Renal pelvis (tissue), 4 donors: ENCODE measurements around the gene TPMT. TPM values are rescaled to one million over a fixed set of nuclear protein-coding genes. Genes with fewer than 3 reads are reported as not detected.
"Not testable (repeated sequence)": the region's sequence is repeated elsewhere in the genome, so short reads cannot be mapped to it uniquely, and the experiment has no call there.

Experiments
- DNase-seq: peaks from one replicate; pipeline ENCODE4 v3.0.0-alpha.2; 2013
- polyA plus RNA-seq, 3 donors: library from polyadenylated mRNA; unstranded; fragments of 120-200 nt; gene quantifications; one replicate each; pipeline ENCODE4 v1.2.1, GENCODE V29; 2013; ENCODE audit not compliant: insufficient read length in 3 of 3

Gene TPMT
- polyA plus RNA-seq, 3 donors: 21.7 to 27.2 (median 22.2) TPM

- no peak for DNase-seq
Observed at GRCh38 chr6:18165751-18166150, 10.9 kb upstream of the TPMT start.

- no peak for DNase-seq
Observed at GRCh38 chr6:18162401-18162800, 7.5 kb upstream of the TPMT start.

DNA sequence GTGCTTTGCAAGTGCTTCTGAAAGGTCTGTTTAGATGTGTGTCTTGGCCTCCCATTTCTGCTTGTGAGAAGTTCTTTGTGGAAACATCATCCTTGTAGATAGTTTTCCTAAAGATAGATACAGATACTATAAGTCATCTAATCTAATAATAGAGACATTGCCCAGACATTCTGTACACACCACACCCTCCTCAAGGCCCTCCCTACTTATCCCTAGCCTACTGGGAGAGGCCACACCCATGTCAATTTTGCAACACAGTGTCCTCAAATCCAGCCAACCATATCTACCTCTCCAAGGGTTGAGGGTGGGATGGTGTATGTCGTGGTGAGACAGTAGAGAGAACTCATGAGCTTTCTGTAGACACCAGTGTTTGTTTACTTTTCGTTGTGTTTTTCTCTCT, 6.6 kb upstream of the TPMT start:
- no peak for DNase-seq

GRCh38 chr6:18160911-18161310, 6.0 kb upstream of the TPMT start:
- no peak for DNase-seq

- DNase-seq: peak; percentile 54
Observed at GRCh38 chr6:18155864-18156421, 1.1 kb upstream of the TPMT start.

- peak; percentile 98 for DNase-seq
Observed at GRCh38 chr6:18155150-18155863, 430 bp upstream of the TPMT start, which contains the start of gene KDM1B. KDM1B (plus strand) TSS chr6:18155422; CDS start chr6:18159896, 4,474 bp downstream.

DNA sequence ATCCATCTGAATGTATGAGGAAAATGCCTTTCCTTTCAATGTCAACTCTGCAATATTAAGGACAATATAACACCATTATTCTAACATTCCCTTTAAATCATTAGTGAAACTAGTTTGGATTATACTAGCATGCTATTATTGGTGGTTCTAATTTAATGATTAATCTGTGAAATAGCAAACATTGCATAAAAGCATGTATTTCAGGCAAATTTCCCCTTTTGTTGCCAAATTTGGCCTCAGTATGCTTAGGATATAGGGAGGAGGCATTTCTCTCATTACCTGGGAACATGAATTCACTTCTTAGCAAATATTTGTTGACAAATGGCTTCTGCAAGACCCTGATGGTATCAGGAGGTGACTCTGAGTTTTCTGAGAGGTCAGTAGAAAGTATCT, 1.6 kb downstream of the TPMT start:
- DNase-seq: no peak

DNA sequence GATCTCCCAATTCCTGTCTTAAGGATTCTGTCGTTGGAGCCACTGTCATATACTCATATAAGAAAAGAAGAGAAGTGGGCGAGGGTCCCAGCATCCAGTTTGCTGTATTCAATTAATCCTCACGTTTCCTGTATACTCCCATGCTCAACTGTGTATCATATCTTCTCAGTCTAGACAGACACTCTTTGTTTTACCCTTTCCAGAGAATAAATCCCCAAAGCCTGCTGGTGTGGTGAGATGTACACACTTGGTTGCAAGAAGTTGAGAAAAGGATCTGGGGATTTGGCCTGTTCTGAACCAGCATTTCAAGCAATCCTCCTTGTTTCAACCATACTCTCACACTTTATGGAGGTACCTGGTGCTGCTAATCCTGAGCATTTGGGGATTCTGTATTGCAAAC, 3.1 kb downstream of the TPMT start:
- no peak for DNase-seq

- not testable (repeated sequence) for DNase-seq
Observed at GRCh38 chr6:18151391-18151790, 3.5 kb downstream of the TPMT start.

- DNase-seq: no peak
Observed at GRCh38 chr6:18148304-18149025, 6.4 kb downstream of the TPMT start.

DNA sequence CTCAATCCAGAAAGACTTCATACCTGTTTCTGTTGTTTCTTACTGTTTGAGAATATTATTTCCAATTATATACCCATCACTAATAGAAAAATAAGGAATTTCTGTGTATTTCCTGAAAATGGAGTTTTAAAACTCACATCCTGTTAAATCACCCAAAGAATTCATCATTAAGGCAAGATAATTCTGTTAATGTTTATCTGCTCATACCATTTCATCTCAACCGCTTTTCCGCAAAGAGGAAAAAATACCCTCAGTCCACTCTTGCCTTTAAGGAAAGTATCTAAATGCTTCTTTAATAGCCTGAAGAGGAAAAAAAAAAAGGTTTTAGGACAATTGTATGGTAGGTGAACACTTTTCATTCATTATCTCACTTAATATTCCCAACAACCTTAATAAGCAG, 7.3 kb downstream of the TPMT start:
- DNase-seq: no peak

DNA sequence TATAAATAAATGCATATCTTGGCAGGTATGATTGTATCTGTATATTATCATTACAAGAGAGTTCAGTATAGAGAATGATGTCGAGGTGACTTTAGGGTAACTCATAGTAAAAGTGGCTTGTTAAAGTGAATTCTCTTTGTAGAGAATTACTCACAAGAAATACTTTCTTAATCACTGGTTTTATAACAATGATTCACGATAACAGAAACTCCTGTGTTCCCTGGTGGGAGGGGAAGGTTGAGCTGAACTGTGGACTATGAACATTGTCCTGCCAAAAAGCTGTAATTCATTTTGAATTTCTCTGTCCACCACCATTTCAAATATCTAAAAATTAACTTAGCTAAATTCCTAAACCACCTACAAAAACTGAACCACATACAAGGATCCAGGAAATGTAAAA, 7.7 kb downstream of the TPMT start:
- DNase-seq: no peak

- no peak for DNase-seq
Observed at GRCh38 chr6:18142591-18142861, 12.4 kb downstream of the TPMT start.

DNA sequence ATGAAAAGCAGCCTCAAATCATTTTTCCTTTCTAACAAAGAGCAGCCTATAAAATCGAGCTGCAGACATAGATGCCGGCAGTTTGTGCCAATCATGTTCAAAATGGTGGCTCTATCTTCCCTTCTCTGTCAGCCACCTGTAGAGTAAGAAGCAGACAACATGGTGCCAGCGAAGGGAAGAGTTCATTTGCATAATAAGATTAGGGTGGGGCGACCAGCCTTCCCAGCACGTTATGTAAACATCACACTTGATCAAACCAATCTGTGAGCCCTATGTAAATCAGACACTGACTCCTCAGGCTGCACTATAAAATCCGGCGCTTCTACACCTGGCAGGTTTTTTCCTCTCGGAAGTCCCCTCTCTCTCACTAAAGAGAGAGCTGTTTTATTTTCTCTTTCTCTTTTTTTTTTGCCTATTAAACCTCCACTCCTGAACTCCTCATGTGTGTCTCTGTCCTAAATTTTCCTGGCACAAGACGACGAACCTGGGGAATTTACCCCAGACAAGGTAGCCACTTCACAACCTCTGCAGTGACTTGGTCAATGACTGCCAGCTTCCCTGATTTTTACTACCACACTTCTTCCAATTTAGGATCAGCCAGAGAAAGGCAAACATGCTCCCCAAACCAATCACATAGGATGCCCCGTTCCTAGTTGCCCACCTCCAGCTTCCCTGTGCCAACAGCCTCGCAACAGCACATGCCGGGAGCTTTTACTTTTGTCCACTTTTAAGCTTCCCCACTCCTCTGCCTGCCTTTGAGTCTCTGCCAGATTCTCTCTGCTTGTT, 12.9 kb downstream of the TPMT start:
- no peak for DNase-seq

- DNase-seq: no peak
Observed at GRCh38 chr6:18139935-18140621, 14.8 kb downstream of the TPMT start.

DNA sequence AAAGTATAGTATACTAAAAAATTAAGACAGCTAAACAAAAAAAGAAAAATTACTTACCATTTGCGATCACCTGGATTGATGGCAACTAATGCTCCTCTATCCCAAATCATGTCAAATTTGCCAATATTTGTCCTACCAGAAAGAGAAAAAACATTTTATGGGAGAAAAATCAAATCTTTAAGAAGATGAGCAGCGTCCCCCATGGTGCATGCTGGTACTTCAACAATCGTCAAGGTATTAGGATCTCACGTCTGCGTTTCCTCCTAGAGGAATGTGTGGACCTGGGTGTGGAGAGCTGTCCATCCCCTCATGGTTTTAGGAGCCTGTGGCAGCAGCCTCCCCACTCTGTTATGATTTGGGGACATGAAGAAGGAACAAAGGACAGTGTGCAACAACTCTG, 16.0 kb downstream of the TPMT start:
- DNase-seq: no peak

DNA sequence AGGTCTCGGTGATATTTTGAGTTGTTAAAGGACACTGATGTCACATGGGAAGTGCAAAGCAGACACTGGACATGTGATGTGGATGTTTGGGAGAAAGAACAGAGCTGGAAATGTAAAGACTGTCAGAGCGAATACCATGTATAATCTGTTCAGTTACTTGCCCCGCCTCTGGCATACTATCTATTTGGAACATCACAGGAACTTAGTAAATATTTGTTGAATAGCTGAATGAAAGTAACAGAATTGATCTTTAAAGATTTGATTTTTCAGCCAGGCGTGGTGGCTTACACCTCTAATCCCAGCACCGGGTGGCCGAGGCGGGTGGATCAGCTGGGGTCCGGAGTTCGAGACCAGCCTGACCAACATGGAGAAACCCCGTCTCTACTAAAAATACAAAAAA, 18.6 kb downstream of the TPMT start:
- no peak for DNase-seq

- no peak for DNase-seq
Observed at GRCh38 chr6:18135171-18135570, 19.7 kb downstream of the TPMT start.

DNA sequence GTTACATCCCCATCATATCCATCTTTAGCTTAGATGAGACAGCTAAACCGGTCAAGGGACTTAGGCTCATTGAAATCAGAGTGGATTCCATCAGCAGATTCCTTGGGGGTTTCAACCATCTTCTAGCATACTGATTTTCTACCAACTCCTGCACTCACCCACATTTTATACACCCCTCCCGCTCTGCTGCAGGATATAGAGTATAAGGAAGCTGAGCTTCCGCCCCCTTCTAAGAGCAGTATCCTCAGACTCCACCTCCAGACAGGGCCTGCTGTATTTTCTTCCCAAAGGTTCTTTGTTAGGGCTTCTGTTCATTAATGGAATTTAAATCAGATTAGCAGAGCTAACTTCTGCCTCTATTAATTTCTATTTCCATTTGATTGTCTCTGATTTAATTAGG, 22.5 kb downstream of the TPMT start:
- no peak for DNase-seq

DNA sequence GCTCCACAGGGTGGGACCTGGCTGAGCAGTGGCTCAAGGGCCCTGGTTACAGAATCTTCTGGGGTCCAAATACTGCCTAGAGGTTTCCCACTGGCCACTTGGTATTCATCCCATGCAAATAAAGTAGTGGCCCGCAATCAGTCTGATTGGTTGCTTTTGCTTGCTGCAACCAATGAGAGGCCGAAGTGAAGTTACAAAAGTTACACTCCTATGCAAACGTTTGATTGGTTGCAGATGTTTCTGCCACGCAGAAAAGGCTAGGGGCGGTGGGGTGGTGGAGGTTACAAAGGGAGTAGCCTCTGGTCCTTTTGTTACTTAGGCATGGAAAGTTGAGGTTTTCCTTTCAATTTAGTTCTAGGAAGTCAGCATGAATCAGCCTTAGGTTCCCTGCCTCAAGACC, 28.8 kb downstream of the TPMT start:
- DNase-seq: no peak

DNA sequence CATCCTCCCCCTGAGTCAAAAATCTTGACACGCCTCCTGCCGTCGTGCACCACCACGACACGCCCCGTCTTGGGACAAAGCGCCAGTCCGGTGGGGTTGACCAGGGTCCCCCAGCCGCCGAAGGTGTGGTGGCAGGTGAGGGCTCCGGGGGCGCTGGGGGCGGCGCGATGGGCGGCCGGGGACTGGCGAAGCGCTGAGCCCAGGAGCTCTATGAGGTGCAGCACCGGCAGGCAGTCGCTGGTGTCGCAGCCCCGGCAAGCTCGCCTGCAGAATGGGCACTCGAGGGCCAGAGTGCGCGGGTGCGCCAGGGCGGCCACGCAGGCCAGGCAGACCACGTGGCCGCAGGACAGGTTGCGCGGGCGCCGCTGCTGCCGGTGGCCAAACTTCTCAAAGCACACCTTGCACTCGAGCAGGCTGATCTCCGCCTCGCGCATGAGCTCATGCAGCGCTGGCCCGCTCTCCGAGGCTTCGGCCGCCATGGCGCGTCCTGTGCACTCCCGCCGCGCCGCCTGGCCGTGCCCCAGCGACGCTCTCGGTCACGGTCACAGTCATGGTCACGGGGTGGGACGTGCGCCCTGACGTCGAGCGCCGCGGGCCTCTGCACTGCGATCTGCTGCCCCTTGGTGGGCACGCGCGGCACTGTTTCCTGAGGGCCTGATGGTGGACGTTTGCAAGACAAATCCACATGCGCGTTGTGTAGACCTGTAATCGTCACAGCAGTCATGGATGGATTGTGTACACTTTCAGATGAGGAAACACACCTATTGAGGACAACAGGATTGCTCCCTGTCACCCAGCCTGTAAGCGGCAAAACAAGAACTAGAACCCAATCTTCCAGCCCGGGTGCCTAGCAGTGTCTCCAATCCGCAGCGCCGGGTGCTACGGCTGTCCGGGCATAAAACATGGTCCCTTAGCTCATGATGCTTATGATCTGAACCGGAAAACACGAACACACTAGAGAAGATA, 32.5 kb downstream of the TPMT start, which contains the start of gene NHLRC1:
TSS of gene NHLRC1 (minus strand) at position 550 of the 966 bp plus-strand sequence. CDS start at position 479, 71 bp downstream.
- peak; percentile 86 for DNase-seq
